KMS-11 (cell line): ENCODE measurements around the gene JPH3.

Source experiments
- H2AFZ ChIP-seq: fragments of 200-600 bp; sonication (generic); 2 replicates; pipeline ENCODE4 v1.6.1; 2016; ENCODE audit warnings: antibody characterized with exemption, mixed run types, low read depth
- H3K27ac ChIP-seq: fragments of 200-600 bp; sonication (generic); 2 replicates; pipeline ENCODE4 v1.6.1; 2016; ENCODE audit warnings: mild to moderate bottlenecking, mixed run types
- H3K27me3 ChIP-seq: fragments of 200-600 bp; sonication (generic); 2 replicates; pipeline ENCODE4 v1.6.1; 2017; ENCODE audit warnings: mild to moderate bottlenecking, low read depth, mixed run types, moderate library complexity; ENCODE audit not compliant: insufficient read depth
- H3K36me3 ChIP-seq: fragments of 200-600 bp; sonication (generic); 2 replicates; pipeline ENCODE4 v1.6.1; 2017; ENCODE audit warnings: mild to moderate bottlenecking, mixed run types; ENCODE audit not compliant: insufficient read depth
- H3K4me1 ChIP-seq: fragments of 200-600 bp; sonication (generic); 2 replicates; pipeline ENCODE4 v1.6.1; 2016; ENCODE audit warnings: mild to moderate bottlenecking, low read depth, mixed run types; ENCODE audit not compliant: poor library complexity, severe bottlenecking
- H3K4me2 ChIP-seq: fragments of 200-600 bp; sonication (generic); 2 replicates; pipeline ENCODE4 v1.7.0; 2016; ENCODE audit warnings: mild to moderate bottlenecking, mixed run types
- H3K4me3 ChIP-seq: fragments of 200-600 bp; sonication (generic); IDR thresholded peaks from 2 replicates; pipeline ENCODE4 v1.6.1; 2017; ENCODE audit warnings: low read depth, low read length, mixed read lengths; ENCODE audit not compliant: insufficient read depth
- H3K79me2 ChIP-seq: fragments of 200-600 bp; sonication (generic); 2 replicates; pipeline ENCODE4 v1.6.1; 2016; ENCODE audit warnings: low read depth, mixed run types; ENCODE audit not compliant: insufficient read depth
- H3K9ac ChIP-seq: fragments of 200-600 bp; sonication (generic); 2 replicates; pipeline ENCODE4 v1.6.1; 2016; ENCODE audit warnings: mild to moderate bottlenecking, mixed run types
- H4K20me1 ChIP-seq: fragments of 200-600 bp; sonication (generic); 2 replicates; pipeline ENCODE4 v1.6.1; 2016; ENCODE audit warnings: mild to moderate bottlenecking, mixed run types; ENCODE audit not compliant: insufficient read depth
- TF ChIP-seq, protein P1 (sequence below): fragments of 200-600 bp; sonication (generic); conservative IDR thresholded peaks from 2 replicates; pipeline ENCODE4 v1.6.1; 2017; ENCODE audit warnings: low read depth, mild to moderate bottlenecking, antibody characterized with exemption, low read length, moderate library complexity, mixed read lengths

The JPH3 gene

DNA sequence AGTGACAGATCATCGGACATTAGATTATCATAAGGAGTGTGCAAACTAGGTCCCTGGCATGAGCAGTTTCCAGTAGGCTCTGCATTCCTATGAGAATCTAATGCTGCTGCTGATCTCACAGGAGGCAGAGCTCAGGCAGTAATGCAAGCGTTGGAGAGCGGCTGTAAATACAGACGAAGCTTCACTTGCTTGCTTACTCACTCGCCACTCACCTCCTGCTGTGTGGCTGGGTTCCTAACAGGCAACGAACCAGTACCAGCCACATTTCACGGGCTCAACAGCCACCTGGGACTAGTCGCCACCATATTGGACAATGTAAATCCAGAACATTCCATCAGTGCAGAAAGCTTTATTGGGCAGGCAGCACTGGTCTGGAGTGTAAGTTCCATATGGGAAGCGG is 7.7 kb downstream of the JPH3 start:
- Histone ChIP-seq H3K36me3 (no peaks in the 10 kb centered on the region), H3K27ac (no peak overlapping the region), H3K4me1 (no peaks in the 10 kb centered on the region), H2AFZ (no peak overlapping the region), H3K4me2 (no peak overlapping the region), H3K79me2 (no peaks in the 10 kb centered on the region), H3K4me3 (no peak overlapping the region), H3K27me3 (peaks cover 78% of the 10 kb centered on the region), H4K20me1 (no peaks in the 10 kb centered on the region), H3K9ac (no peak overlapping the region)
- TF ChIP-seq, protein P1, sequence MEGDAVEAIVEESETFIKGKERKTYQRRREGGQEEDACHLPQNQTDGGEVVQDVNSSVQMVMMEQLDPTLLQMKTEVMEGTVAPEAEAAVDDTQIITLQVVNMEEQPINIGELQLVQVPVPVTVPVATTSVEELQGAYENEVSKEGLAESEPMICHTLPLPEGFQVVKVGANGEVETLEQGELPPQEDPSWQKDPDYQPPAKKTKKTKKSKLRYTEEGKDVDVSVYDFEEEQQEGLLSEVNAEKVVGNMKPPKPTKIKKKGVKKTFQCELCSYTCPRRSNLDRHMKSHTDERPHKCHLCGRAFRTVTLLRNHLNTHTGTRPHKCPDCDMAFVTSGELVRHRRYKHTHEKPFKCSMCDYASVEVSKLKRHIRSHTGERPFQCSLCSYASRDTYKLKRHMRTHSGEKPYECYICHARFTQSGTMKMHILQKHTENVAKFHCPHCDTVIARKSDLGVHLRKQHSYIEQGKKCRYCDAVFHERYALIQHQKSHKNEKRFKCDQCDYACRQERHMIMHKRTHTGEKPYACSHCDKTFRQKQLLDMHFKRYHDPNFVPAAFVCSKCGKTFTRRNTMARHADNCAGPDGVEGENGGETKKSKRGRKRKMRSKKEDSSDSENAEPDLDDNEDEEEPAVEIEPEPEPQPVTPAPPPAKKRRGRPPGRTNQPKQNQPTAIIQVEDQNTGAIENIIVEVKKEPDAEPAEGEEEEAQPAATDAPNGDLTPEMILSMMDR, result no peak

DNA sequence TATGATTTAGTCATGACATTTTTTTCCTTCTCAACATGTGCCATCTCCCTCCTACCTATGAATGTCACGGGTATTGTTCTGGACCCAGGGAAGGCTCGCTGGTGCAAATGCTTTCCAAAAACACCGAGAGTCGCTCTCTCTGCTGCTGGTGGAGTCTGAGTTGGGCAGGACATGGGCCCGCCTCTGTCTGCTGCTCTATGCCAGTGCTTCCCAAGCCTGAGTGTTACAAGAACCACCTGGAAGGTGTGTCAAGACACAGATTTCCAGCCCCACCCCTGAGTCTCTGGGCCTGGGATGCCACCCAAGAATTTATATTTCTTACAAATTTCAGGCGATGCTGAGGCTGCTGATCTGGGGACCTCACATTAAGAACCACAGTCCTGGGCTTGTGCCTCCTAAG is 9.1 kb downstream of the JPH3 start:
- no peaks in the 10 kb centered on the region for H4K20me1 ChIP-seq
- no peaks in the 10 kb centered on the region for H3K36me3 ChIP-seq
- TF ChIP-seq, protein P1, result no peak
- no peak overlapping the region for H3K4me3 ChIP-seq
- no peak overlapping the region for H3K4me2 ChIP-seq
- no peaks in the 10 kb centered on the region for H3K4me1 ChIP-seq
- H3K79me2 ChIP-seq, result no peaks in the 10 kb centered on the region
- no peak overlapping the region for H3K9ac ChIP-seq
- no peak overlapping the region for H3K27ac ChIP-seq
- peaks cover 73% of the 10 kb centered on the region for H3K27me3 ChIP-seq
- no peak overlapping the region for H2AFZ ChIP-seq

DNA sequence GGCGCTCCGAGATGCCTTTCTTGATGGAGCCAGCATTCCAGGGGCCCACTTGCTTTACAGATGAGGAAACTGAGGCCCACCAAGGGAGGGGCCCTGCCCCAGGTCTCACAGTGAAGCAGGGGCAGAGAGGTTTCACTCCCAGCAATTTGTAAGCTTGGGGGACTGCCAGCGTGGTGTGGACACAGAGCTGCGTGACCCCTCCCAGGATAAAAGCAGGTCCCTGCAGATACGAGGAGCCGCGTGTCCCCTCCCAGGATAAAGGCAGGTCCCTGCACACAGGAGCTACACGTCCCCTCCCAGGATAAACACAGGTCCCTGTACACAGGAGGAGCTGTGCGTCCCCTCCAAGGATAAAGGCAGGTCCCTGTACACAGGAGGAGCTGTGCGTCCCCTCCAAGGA is 11.7 kb downstream of the JPH3 start:
- H3K9ac ChIP-seq, result no peak overlapping the region
- no peaks in the 10 kb centered on the region for H3K4me1 ChIP-seq
- H3K4me2 ChIP-seq, result no peak overlapping the region
- H2AFZ ChIP-seq, result no peak overlapping the region
- TF ChIP-seq, protein P1, result no peak
- H3K79me2 ChIP-seq, result no peaks in the 10 kb centered on the region
- no peaks in the 10 kb centered on the region for H4K20me1 ChIP-seq
- no peak overlapping the region for H3K4me3 ChIP-seq
- no peaks in the 10 kb centered on the region for H3K36me3 ChIP-seq
- peaks cover 72% of the 10 kb centered on the region for H3K27me3 ChIP-seq
- no peak overlapping the region for H3K27ac ChIP-seq

DNA sequence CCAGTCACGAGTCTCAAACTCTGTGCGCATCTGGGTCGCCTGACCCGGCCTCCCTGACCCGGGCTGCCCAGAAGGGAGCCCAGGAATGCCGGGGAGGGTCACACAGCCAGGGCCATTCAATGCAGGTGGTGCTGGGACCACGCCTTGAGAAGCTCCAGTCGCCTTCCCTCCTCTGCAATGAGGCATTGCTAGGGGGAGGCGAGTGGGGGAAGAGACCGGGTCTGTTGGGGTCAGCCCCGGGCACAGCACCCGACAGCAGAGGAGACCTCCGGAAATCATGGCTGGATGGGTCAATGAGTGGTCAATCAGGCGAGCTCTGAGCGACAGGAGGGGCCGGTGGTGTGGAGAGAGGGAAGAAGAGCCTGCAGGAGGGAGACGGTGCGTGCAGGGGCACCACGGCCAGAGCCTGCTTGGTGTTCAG is 13.3 kb downstream of the JPH3 start:
- TF ChIP-seq, protein P1, result no peak
- Histone ChIP-seq H2AFZ (no peak overlapping the region), H3K4me3 (no peak overlapping the region), H3K36me3 (no peaks in the 10 kb centered on the region), H4K20me1 (no peaks in the 10 kb centered on the region), H3K27me3 (peaks cover 72% of the 10 kb centered on the region), H3K79me2 (no peaks in the 10 kb centered on the region), H3K9ac (no peak overlapping the region), H3K4me1 (no peaks in the 10 kb centered on the region), H3K27ac (no peak overlapping the region), H3K4me2 (no peak overlapping the region)
